GM18505 (cell line): Measurements from ENCODE around the gene YBX3.

ENCODE experiments used
- ATAC-seq: cut with Tn5 transposase; IDR thresholded peaks from one replicate; pipeline ENCODE4 v1.9.1; 2021; ENCODE audit not compliant: unreplicated experiment
- POLR2A ChIP-seq: IDR thresholded peaks from 4 replicates; pipeline ENCODE4 v1.6.1; 2011; ENCODE audit warnings: borderline replicate concordance; ENCODE audit not compliant: insufficient read depth, insufficient read length; ENCODE audit errors: extremely low read depth

Gene YBX3

DNA sequence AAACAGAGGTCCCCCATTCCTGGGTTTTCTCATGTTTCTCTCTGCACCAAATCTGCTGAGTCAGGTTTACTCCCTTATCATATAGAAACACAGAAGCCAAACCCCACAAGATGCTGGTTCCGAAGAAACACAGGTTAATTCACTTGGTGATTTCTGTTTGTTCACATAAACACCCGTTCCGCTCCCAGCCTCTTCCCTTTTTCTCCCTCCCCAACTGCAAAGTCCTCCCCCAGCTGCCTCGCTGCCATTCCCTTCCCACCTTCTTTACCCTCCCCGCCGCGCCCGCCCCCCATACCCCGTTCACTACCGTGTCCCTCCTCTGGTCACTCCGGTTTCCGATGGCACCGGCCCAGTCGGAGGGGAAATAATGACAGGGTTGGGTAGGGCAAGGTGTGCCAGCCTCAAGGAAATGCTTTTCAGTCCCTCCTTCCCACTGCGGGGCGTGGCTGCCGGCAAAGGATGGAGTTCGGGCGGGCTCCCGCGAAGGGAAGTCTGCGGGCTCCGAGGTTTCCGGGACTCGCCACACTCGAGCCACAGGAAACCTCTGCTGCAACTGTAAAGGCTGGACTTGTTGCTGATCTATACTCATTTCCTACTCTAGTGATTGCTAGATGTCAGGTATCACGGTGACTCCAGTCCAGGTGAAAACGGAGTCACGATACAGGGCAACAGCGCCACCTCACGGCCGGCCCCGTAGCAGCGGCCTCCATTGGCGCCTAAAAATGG is 49.3 kb downstream of the YBX3 start, which contains the start of gene STYK1:
Gene STYK1 (minus strand): TSS at position 394 of the 726 bp plus-strand sequence. CDS start 39,434 bp downstream, outside the sequence.
- no peak for ATAC-seq
- TF ChIP-seq POLR2A = no peak

DNA sequence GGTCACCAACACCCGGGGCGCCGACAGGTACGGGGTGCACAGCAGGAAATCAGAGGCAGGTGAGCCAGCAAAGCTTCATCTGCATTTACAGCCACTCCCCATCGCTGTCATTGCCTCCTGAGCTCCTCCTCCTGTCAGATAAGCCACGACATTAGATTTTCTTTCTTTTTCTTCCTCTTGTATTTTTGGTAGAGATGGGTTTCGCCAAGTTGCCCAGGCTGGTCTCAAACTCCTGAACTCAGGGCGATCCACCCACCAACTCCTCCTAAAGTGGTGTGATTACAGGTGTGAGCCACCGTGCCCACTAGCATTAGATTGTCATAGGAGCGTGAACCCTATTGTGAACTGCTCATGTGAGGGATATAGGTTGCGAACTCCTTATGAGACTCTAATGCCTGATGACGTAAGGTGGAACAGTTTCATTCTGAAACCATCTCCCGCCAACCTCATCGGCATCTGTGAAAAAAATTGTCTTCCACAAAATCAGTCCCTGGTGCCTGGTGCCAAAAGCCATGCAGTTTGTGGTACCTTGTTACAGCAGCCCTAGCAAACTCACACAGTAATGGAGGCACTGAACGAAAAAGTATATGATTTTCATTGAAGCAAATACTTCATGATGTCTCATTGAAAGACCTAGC is 50.8 kb downstream of the YBX3 start:
- no peak for TF ChIP-seq POLR2A
- ATAC-seq = no peak

DNA sequence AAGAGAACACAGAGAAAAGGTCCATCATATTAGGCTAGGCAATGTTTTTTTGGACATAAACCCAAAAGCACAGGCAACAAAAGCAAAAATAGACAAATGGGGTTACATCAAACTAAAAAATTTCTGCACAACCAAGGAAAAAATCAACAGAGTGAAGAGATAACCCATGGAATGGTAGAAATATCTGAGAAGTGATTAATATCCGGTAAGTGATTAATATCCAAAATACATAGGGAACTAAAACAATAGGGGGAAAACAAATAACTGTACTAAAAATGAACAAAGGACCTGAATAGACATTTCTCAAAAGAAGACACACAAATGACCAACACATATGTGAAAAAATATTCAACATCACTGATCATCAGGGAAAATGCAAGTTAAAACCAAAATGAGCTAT is 53.6 kb downstream of the YBX3 start:
- no peak for TF ChIP-seq POLR2A
- ATAC-seq = no peak

DNA sequence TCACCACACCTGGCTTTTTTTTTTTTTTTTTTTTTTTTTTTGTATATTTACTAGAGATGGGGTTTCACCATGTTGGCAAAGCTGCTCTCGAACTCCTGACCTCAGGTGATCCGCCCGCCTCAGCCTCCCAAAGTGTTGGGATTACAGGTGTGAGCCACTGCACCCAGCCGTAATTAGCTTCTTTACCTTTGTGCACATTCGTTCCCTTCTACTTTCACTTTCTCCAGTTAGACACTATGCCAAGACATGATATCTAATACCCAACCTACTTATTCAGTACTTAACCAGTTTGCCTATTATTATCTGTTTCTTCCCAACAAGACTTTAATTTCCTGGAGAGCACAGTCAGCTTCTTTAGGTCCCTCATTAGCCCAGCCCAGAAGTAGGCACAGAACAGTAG is 54.6 kb downstream of the YBX3 start:
- no peak for TF ChIP-seq POLR2A
- no peak for ATAC-seq

DNA sequence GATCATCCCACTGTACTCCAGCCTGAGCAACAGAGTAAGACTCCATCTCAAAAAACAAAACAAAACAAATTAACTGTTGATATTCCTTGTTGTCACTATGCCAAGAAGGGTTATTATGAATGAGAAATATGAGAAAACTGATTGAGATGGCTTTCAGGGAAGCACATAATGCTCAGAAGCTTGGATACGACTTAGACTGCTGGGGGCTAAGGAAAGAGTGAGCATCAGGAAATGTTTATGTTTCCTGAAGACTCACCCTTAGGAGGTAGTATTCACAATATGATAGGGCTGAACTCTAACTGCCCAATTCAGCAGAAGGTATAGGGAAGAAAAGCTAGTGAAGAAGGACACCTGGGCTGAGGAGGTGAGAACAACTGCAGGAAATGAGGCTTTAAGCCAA is 55.5 kb downstream of the YBX3 start:
- ATAC-seq = no peak
- TF ChIP-seq POLR2A = no peak

DNA sequence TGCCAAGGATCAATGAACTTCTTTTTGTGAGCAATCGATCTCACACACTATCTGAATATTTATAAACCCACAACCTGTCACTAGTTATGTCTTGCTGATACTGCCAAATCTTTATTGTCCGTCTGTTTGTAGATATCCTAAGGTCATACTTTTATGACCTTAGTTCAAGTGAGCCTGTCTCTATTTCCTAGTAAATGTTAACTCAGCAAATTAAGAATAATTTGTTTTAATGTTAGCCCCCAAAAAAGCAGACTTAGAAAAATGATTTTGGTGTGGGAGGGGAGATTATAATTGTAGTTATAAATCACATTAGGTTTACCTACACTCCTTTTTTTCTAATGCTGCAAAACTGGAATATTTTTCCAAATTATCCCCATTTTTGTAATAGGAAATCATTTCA is 58.6 kb downstream of the YBX3 start:
- ATAC-seq = no peak

DNA sequence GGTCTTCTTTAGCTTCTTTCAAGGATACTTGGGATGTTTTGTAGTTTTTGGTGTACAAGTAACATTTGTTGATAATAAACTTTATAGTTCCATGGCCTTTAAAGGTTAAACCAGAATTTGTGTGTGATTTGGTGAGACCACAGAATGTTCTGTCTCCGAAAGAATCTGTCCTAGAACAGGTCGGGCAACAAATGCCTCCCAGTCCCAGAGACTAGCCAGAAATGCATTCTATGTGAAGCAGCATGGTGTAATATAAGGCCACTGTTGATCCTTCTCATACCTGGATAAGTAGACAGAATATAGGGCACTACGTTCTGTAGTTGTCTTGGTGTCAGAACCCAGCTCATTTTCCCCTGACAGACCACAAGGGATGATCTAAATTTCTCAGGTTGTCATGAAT is 59.3 kb downstream of the YBX3 start:
- ATAC-seq = no peak
- TF ChIP-seq POLR2A = no peak

More for the DNA sequence above, 58.6 kb downstream of the YBX3 start:
- TF ChIP-seq POLR2A = no peak

DNA sequence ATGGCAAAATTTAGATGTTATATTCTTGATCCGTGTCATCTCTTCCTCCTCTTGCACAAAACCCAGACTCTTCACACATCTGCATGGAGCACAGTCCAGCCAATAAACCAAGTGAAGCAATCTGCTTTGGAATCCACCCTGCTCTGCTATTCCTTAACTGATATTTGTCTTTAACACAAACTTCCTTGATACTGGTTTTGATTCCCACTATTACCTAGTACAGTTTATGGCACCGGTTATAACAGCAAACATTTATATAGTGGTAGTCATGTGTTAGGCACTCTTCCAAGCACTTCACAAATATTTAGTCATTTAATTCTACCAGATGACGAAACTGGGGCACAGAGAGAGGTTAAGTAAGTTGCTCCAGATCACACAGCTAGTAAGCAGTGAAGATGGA is 61.8 kb downstream of the YBX3 start:
- ATAC-seq = no peak
- no peak for TF ChIP-seq POLR2A

DNA sequence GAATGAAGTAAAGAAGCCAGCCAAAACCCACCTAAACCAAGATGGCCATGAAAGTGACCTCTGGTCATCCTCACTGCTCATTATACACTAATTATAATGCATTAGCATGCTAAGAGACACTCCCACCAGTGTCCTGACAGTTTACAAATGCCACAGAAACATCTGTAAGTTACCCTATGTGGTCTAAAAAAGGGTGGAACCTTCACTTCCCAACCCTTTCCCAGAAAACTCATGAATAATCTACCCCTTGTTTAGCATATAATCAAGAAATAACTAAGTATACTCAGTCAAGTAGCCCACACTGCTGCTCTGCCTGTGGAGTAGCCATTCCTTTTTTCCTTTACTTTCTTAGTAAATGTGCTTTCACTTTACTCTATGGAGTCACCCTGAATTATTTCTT is 69.1 kb downstream of the YBX3 start:
- no peak for ATAC-seq
- no peak for TF ChIP-seq POLR2A

DNA sequence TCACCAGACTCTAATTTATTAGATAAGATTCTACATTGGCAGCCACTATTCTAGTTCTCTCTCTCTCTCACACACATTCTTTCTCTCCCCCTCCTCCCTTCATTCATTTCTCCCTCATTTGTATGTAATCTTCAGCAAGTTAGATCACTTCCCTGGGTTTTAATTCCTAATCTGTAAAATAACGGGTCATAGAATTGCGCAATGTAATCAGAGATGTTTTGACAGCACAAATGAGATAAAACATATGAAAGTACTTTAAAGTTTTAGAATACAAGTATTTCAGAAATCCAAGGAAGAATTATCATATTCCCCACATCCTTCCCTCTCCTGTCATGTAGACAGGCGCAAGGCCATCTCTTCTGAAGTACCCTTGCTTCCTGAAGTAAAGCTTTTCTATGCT is 70.9 kb downstream of the YBX3 start:
- no peak for TF ChIP-seq POLR2A
- no peak for ATAC-seq
